SU-DHL-6 (cell line): ENCODE measurements around the gene NAT9.

Experiments used
- CTCF ChIP-seq: fragments of 200-600 bp; sonication (generic); IDR thresholded peaks from one replicate; pipeline ENCODE4 v1.5.1; 2017; ENCODE audit warnings: antibody characterized with exemption, mild to moderate bottlenecking, low read length, moderate library complexity; ENCODE audit not compliant: insufficient read depth, poor library complexity, severe bottlenecking
- EZH2phosphoT487 ChIP-seq: fragments of 200-600 bp; sonication (generic), shearing (Covaris generic); conservative IDR thresholded peaks from 2 replicates; pipeline ENCODE4 v1.6.1; 2018; ENCODE audit warnings: mild to moderate bottlenecking, antibody characterized with exemption, low read length, moderate library complexity, mixed read lengths

- TF ChIP-seq CTCF (no peak), EZH2phosphoT487 (no peak)
These were observed 4.1 kb downstream of the NAT9 start for GRCh38 chr17:74772053-74772452.
